HG02610 (cell line): ENCODE measurements around the gene ZNF324.
"Not testable (repeated sequence)": the region's sequence is repeated elsewhere in the genome, so short reads cannot be mapped to it uniquely, and the experiment has no call there.

Source experiments
- ATAC-seq: cut with Tn5 transposase; IDR thresholded peaks from one replicate; pipeline ENCODE4 v1.9.1; 2021; ENCODE audit warnings: mild to moderate bottlenecking, moderate library complexity; ENCODE audit not compliant: unreplicated experiment

Gene ZNF324

DNA sequence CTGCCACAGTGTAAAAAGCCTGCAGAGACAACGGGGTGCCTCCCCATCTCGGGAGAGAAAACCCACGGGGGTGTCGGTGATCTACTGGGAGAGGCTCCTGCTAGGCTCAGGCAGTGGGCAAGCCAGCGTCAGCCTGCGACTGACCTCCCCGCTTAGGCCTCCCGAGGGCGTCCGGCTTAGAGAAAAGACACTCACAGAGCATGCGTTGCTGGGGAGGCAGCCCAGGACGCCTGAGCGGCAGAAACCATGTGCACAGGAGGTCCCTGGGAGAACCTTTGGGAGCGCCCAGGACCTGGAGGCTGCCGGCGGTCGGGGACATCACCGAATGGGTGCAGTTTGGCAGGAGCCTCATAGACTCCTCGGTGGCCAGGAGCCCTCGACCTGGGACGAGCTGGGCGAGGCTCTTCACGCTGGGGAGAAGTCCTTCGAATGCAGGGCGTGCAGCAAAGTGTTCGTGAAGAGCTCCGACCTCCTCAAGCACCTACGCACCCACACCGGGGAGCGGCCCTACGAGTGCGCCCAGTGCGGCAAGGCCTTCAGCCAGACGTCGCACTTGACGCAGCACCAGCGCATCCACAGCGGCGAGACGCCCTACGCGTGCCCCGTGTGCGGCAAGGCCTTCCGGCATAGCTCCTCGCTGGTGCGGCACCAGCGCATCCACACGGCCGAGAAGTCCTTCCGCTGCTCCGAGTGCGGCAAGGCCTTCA is 4.1 kb downstream of the ZNF324 start:
- ATAC-seq = not testable (repeated sequence)

DNA sequence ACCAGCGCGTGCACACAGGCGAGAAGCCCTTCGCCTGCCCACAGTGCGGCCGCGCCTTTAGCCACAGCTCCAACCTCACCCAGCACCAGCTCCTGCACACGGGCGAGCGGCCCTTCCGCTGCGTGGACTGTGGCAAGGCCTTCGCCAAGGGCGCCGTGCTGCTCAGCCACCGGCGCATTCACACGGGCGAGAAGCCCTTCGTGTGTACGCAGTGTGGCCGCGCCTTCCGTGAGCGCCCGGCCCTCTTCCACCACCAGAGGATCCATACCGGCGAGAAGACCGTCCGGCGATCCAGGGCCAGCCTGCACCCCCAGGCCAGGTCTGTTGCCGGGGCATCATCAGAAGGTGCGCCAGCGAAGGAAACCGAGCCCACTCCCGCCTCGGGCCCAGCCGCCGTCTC is 4.9 kb downstream of the ZNF324 start:
- no peak for ATAC-seq

DNA sequence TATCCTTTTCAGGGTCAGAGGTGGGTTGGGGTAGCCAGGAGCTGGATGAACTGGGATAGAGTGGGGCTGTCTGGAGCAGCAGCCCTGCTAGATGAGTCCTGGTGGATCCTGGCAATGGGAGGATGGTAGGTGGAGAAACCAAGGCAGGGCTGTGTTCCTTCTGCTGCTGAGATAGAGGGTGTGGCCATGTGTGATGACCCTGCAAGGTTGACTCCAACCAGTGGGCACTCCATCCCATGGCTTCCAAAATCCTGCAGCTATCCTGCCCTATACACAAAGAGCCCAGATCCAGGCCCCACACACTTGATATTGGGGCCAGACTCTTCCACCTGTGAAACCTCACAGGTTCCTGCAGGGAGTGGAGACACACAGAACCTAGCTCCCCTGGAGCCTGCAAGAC is 6.9 kb downstream of the ZNF324 start:
- no peak for ATAC-seq

DNA sequence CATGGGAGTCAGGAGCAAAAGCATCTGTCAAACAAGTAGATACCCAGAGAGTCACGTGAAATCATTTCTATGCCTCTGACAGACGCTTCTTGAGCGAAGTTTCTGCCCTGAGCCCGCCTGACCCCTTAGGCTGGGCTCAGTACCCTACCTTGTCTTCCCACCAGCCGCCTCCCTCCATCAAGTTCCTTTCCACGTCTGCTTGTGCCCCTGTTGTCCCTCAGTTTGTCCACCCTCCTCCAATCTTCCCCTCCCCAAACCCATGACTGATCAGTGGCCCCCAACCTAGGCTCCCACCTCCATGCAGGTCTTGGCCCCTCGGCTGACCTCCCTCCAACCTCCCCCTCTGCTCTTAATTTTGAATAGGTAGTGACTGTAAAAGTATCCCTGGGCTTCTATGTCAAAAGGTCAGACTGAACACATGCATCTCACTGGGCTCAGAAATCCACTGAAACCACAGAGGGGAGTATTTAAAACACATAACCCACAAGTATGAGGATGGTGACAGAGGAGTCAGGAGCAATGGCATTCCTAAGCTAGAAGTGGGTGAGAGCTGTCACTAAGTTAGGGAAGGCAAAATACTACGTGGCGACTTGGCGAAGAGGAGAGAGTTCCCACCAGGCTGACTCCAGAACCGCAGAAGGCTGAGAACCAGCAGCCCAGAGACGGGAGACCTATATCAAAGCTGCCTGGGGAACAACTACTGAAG is 7.6 kb downstream of the ZNF324 start:
- no peak for ATAC-seq

DNA sequence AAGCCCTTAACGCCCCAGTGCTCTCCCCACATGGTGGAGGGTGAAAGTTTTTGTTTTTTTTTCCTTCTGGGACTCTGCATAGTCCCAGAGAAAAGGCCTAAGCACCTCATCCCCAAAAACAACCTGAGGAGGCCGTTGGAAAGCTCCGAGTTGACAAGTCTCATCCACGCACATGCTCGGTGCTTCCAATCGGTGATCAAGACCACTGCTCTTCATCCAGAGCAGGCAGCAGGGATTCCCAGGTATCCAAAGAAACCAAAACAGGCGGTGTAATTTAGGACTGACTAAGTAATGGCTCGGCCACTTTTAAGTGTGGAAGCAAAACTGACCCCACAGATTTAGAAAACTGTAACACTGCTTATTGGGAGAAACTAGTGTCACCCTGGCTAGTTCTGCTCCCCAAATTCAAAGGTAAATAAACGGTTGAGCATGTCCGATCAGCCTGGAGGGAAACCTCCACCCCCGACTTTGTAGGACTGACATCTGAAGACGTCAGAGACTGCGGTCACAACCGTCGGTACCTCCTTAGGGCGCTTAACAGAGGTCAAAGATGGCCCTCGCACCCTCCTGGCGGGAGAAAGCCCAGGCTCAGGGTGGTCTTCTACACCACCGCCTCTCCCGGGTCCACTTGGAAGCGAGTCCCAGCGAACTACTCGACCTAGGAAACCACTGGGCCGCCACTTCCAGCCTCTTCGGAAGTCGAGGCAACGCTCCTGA is 8.3 kb downstream of the ZNF324 start:
- ATAC-seq = no peak

DNA sequence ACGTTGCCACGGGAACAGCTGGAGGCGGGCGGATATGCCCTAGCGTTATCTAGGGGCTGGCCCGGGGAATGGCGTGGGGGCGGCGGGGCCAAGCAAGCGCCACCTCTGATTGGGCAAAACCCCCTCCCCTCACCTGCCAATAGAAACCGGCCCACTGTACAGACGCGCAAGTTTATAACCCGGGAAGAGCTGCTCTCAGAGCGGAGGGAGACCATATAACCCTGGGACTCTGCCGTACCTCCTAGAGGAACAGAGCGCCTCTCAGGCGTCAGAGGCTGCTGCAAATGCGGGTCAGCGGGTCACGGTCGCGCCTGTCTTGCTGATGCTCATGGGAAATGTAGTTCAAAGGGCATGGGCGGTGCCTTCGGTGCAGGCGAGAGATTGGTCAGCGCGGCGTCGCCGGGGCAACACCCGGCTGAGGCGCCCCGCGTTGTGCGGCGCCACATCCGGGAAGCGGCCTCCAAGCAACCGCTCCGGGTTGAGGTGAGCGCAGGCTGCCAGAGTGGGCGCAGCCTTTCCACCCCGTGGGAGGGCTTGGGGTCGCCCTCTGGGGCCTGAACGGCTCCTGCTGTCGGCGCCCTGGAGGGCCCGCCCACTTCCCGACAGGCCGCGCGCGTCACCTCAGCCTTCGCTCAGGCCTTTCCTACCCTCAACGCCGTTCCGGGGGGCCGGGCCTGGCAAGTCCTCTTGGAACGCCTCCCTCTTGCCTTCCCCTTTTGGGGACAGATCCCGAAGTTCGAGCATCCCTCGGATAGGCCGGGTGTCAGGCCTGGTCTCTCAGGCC is 9.0 kb downstream of the ZNF324 start, which contains the start of gene ZNF446:
Gene ZNF446, plus strand, starts transcription at position 639 of the 784 bp plus-strand sequence. CDS start 867 bp downstream, outside the sequence.
- ATAC-seq = peak; percentile 78

DNA sequence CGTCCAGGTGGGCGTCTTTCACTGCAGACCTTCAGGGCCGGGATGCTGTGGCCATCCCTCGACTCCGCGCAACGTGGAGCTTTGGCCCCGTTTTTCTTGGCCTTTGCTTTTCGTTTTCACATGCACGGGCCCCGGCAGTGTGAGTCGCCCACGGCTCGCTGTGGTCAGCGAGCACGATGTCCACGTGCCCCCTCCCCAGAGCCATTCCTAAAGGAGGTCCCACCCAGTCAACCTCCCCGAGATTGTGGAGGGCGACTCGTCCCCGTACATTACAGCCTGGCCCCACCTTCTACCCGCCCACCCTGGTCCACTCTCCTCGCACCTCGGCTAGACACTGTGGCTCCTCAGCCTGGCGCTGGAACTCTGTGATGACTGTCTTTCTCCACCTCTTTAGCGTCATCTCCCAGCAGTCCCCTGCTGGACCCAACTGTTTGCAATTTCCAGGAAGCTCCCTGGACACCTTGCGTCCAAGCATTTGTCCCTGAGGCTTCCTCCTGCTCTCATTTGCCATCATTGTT is 9.7 kb downstream of the ZNF324 start:
- no peak for ATAC-seq

DNA sequence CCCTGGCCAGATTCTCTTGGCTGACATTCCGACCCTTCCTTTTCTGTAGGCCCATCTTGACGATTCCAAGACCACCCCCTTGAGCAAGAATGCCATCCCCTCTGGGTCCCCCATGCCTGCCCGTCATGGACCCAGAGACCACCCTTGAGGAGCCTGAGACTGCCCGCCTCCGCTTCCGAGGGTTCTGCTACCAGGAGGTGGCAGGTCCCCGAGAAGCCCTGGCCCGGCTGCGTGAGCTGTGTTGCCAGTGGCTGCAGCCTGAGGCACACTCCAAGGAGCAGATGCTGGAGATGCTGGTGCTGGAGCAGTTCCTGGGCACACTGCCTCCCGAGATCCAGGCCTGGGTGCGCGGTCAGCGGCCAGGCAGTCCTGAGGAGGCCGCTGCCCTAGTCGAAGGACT is 10.2 kb downstream of the ZNF324 start:
- no peak for ATAC-seq

DNA sequence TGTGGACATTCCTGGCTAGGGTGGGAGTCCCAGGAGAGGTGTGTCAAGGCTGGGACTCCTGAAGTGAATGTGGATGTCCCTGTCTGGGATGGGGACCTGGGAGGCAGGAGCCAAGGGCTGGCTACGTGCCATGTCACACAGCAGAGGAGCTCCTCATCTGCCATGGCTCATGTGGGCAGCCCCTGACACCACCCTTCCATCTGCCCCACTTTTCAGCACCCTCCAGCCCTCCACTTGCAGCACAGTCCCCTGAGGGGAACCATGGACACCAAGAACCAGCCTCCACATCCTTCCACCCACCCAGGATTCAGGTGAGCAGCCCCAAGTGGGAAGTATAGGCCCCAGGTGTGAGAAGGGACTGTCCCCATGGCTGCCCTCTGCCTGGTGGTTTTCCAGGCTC is 11.0 kb downstream of the ZNF324 start:
- no peak for ATAC-seq

DNA sequence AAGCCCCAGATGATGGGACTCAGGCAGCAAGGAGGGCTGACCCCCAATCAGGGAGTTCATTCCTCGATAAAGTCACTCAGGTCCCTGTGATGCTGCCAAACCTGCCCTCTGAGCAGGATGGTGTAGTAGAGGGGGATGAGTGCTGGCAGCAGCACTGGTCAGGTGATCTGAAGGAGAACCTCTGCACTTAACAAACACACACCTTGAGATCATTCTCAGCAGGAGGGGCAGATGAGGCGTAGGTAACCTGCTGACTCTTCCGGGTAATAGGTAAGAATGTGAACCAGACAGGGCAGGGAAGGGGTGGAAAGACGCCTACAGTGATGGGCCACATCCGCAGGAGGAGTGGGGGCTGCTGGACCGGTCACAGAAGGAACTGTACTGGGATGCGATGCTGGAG is 12.4 kb downstream of the ZNF324 start:
- no peak for ATAC-seq

DNA sequence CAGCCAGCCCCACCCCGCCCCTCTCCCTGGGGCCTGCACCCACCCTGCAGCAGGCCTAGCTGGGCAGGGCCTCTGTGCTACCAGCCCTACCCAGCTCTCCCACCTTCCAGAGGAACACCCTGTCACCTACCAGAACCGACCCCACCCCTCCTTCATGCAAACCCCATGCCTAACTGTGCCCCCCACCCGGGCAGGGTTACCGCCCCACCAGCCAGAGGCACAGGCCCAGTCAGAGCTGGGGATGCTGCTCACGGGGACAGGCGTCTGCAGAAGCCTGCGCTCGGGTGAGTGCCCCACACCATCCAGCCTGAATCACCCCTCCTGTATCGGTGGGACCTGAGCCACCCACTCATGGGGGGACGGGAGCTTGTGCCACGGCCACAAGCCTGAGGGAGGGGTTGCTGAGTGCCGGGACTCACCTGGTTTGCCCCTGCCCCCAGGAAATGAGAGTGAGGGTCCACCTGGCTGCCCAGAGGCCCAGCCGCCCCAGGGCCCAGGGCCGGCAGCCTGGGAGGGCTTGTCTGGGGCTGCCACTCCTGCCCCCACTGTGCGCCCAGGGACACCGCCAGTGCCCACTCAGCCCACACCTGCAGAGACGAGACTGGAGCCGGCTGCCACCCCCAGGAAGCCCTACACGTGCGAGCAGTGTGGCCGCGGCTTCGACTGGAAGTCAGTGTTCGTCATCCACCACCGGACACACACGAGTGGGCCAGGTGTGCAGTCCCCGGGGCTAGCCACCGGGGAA is 13.0 kb downstream of the ZNF324 start:
- ATAC-seq = no peak

DNA sequence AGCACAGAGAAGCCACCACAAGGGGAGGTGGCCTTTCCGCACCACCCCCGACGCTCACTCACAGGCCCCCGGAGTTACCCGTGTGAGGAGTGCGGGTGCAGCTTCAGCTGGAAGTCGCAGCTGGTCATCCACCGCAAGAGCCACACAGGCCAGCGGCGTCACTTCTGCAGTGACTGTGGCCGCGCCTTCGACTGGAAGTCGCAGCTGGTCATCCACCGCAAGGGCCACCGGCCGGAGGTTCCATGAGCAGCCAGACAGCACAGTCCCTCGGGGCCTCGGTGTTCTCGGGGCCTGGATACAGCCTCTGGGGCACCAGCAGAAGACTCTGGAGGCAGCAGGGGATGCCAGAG is 13.6 kb downstream of the ZNF324 start:
- ATAC-seq = no peak

DNA sequence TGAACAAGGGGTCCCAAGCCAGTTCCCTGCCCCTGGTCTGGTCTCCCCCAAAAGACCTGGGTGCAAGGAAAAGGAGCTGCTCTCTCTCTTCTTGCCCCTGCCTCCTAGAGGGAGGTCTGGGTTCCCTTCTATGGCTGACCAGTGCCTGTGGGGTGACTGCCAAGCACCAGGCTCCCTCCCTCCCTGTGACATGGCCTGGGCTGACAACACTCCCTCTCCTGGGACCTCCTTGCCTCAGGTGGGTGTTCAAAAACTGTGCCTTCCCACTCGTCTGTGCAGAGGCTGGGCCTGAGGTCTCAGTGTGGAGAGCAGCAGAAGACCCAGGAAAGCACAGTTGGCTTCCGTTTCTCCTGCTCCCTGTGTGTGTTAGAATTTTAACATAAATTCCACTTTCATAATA is 14.0 kb downstream of the ZNF324 start:
- ATAC-seq = no peak

DNA sequence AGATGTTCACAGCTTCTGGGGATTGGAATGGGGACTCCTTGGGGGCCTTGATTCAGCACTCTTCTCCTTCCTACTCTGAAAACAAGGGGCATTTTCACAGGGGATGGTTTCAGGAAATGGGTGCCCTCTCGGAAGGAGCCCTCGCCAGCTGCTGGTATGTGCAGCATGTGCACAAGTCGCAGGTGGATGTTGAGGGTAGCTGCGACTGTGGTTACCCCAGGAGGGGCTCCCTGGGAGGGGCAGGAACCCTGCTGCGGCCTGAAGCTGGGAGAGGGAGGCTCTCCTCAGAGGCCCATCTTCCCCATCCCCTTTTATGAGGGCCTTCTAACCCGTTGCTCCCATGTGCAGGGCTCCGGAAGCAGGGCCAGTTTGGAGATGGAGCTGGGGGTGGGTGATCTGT is 15.5 kb downstream of the ZNF324 start:
- ATAC-seq = no peak

DNA sequence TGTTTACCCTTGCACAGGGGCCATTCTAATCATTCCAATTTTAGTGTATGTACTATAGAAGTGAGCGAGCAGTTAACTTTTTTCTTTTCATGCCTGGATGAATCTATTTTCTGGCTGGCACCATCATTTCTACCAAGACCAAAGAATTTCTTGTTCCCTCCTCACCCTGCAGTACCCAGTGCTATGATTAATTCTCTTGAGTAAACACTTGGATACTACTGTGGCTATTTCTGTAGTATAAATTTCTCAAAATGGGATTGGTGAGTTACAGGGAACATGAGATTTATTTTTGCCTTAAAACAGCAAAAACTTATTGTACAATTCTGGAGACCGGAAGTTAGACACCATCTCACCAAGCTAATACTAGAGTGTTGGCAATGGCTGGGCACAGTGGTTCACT is 16.9 kb downstream of the ZNF324 start:
- no peak for ATAC-seq

DNA sequence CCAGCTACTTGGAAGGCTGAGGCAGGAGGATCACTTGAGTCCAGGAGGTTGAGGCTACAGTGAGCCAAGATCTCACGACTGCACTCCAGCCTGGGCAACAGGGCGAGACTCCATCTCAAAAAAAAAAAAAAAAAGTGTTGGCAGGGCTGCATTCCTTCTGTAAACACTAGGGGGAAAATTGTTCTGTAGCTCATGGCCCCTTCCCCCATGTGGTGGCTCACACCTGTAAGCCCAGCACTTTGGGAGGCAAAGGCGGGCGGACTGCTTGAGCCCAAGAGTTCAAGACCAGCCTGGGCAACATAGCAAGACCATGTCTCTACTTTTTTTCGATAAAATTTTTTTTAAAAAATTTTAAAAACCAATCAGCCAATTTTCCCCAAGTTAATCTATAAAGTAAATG is 17.5 kb downstream of the ZNF324 start:
- ATAC-seq = not testable (repeated sequence)

DNA sequence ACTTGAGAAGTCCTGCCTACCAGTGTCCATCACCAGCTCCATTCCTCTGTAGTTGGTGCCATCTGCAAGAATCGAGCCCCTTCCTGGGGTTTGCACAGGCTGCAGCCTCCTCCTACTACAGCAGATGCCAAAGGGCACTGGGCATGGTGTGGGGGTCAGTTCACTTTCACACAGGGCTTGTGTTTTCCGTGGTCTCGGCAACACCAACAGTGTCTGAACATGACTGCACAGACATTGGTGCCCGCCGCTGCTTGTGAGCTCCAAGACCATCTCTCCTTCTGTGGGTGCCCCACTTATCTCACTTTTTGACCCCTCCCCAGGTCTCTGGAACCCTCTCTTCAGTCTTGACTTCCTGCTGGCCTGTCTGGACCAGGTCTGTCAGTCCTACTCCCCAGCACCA is 24.5 kb downstream of the ZNF324 start:
- no peak for ATAC-seq

DNA sequence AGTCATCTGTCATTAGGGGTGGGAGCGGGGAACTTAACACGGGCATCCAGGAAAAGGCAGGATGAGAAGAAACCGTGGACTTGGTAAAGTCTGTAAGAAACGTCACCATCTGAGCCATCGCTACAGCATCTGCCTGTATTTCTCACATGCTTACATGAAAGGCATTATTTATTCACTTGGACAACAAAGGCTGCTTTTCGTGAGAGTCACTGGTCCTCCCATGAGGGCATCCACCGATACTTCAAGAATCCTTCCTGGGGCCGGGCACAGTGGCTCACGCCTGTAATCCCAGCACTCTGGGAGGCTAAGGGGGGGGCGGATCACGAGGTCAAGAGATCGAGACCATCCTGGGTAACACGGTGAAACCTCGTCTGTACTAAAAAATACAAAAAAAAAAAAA is 25.4 kb downstream of the ZNF324 start:
- ATAC-seq = no peak

DNA sequence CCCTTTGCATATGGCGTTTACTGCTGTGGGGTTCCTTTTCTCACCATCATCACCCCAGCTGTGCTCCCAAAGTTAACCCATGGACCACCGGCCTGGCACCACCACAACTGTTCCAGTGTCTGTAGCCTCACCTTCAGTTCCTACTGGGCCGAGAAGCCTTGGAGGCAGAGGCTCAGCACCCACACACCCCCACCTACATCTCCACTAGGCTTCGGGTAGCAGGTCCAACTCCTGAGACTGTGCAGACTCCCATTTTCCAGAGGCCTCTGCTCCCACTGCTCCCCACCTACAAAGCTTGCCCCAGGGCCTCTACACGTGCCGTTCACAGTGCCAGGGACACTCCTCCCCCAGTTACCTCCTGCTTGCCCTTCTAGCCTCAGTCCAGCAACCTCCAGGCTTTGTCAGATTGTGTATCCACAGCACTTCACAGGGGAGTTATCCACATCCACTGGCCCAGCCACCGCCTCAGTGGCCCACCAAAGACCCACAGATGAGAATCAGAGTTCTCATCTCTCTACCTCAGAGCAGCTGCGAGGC is 30.8 kb downstream of the ZNF324 start:
- no peak for ATAC-seq
